Loucy (cell line): Measurements from ENCODE around the gene DUXB.

Source experiments
- EZH2phosphoT487 ChIP-seq: fragments of 200-600 bp; IDR thresholded peaks from 2 replicates; pipeline ENCODE4 v1.6.1; 2018; ENCODE audit warnings: antibody characterized with exemption, mild to moderate bottlenecking, moderate library complexity, borderline replicate concordance
- TF ChIP-seq, protein P1 (sequence below): fragments of 200-600 bp; sonication (generic); conservative IDR thresholded peaks from 2 replicates; pipeline ENCODE4 v1.5.1; 2014; ENCODE audit warnings: mild to moderate bottlenecking, antibody characterized with exemption, low read length

DNA sequence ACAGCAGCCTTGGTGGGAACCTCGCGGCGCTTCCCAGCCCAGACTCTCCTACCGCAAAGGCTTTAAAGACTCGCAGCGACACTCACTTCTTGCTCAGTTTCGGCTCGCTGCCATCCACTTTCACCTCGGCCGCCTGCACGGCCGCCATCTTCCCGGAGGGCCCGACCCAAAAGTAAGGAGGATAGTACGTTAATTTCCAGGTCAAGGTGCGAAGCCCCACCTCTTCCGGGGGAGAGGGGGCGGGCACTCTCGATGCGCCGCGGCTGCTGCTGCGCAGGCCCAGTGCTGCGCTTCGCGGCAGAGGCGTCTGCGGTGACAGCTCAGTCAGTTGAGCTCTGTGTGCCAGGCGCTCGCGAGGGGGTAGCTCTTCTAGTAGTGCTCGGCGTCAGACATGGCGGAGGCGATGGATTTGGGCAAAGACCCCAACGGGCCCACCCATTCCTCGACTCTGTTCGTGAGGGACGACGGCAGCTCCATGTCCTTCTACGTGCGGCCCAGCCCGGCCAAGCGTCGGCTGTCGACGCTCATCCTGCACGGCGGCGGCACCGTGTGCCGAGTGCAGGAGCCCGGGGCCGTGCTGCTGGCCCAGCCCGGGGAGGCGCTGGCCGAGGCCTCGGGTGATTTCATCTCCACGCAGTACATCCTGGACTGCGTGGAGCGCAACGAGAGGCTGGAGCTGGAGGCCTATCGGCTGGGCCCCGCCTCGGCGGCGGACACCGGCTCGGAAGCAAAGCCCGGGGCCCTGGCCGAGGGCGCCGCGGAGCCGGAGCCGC lies 53.6 kb downstream of the DUXB start, which contains the start of the genes KARS1 and TERF2IP:
- TF ChIP-seq, protein P1, sequence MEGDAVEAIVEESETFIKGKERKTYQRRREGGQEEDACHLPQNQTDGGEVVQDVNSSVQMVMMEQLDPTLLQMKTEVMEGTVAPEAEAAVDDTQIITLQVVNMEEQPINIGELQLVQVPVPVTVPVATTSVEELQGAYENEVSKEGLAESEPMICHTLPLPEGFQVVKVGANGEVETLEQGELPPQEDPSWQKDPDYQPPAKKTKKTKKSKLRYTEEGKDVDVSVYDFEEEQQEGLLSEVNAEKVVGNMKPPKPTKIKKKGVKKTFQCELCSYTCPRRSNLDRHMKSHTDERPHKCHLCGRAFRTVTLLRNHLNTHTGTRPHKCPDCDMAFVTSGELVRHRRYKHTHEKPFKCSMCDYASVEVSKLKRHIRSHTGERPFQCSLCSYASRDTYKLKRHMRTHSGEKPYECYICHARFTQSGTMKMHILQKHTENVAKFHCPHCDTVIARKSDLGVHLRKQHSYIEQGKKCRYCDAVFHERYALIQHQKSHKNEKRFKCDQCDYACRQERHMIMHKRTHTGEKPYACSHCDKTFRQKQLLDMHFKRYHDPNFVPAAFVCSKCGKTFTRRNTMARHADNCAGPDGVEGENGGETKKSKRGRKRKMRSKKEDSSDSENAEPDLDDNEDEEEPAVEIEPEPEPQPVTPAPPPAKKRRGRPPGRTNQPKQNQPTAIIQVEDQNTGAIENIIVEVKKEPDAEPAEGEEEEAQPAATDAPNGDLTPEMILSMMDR, result no peak
- TF ChIP-seq EZH2phosphoT487, result no peak
